ENCODE measurements around the gene C10orf105. TPM values are rescaled to one million over a fixed set of nuclear protein-coding genes. Genes with fewer than 3 reads are reported as not detected.

The C10orf105 gene
- total RNA-seq, 1 donor: under 0.01 TPM

DNA sequence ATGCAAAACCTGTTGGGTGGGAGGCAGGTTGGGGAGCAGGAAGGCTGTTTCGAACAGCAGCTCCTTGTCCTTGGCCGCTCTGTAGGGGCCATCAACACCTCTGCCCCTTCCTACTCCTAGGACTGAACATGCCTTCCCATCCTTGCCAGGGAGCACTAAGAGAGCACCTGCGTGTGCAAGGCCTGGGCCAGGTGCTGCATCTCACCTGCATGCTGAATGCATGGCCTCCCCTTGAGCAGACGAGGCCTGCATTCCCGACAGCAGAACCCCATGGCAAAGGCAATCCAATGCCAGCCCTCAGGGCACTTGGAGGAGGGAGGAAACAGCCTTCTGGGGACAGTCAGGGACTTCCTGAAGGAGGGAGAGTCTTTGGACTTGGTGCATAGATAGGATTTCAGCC is 42.7 kb upstream of the C10orf105 start:
- no peak overlapping the region for H2AFZ ChIP-seq (ENCODE audit: low read length)
- no peaks in the 10 kb centered on the region for H3K27me3 ChIP-seq (ENCODE audit: insufficient read depth, low read length)
- peaks cover 11% of the 10 kb centered on the region for H4K20me1 ChIP-seq (ENCODE audit: insufficient read depth, low read length)
- H3K4me2 ChIP-seq (ENCODE audit: insufficient read depth, low read length): no peak overlapping the region
- H3K4me3 ChIP-seq (ENCODE audit: insufficient read depth, low read length): no peak overlapping the region
- peaks cover 6% of the 10 kb centered on the region for H3K79me2 ChIP-seq (ENCODE audit: insufficient read depth, low read length)
- no peak overlapping the region for H3K27ac ChIP-seq (ENCODE audit: low read depth, low read length)
- H3K36me3 ChIP-seq (ENCODE audit: insufficient read depth, low read length): peaks cover 21% of the 10 kb centered on the region
- peaks cover 37% of the 10 kb centered on the region for H3K4me1 ChIP-seq (ENCODE audit: insufficient read depth, low read length)
- no peaks in the 10 kb centered on the region for H3K9me3 ChIP-seq (ENCODE audit: low read depth, low read length)
- TF ChIP-seq, protein P1, sequence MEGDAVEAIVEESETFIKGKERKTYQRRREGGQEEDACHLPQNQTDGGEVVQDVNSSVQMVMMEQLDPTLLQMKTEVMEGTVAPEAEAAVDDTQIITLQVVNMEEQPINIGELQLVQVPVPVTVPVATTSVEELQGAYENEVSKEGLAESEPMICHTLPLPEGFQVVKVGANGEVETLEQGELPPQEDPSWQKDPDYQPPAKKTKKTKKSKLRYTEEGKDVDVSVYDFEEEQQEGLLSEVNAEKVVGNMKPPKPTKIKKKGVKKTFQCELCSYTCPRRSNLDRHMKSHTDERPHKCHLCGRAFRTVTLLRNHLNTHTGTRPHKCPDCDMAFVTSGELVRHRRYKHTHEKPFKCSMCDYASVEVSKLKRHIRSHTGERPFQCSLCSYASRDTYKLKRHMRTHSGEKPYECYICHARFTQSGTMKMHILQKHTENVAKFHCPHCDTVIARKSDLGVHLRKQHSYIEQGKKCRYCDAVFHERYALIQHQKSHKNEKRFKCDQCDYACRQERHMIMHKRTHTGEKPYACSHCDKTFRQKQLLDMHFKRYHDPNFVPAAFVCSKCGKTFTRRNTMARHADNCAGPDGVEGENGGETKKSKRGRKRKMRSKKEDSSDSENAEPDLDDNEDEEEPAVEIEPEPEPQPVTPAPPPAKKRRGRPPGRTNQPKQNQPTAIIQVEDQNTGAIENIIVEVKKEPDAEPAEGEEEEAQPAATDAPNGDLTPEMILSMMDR (IDR thresholded peaks at IDR 0.05; ENCODE audit: extremely low read depth, low read depth, low read length): no peak
- DNase-seq (ENCODE audit: insufficient read length, low spot score, missing footprints): no peak

DNA sequence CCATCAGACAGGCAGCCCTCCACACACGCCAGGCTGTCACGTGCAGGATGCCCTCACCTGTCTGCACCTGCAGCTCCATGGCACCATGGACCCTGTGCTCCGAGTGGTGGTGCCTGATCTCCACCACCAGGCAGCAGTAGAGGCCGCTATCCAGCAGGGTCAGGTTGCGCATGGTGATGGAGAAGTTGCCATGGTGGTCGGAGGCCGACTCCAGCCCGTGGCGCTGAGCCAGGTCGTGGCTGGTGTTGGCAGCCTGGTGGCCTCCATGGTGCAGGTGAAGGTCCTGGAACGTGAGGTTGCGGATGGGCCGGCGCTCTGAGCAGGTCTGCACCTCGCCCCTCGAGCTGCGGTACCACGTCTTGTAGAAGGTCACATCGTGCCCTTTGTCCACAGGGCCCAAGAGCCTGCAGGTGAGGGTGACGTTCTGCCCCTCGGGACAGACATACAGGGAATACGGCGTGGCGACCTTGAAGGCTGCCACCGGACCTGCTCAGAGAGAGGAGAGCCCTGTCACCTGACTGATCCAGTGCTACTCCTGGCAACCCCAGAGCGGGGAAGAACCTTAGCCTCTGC is 42.0 kb upstream of the C10orf105 start:
- Histone ChIP-seq H2AFZ (ENCODE audit: low read length) (no peak overlapping the region), H3K27me3 (ENCODE audit: insufficient read depth, low read length) (no peaks in the 10 kb centered on the region), H4K20me1 (ENCODE audit: insufficient read depth, low read length) (peaks cover 11% of the 10 kb centered on the region), H3K79me2 (ENCODE audit: insufficient read depth, low read length) (peaks cover 6% of the 10 kb centered on the region), H3K36me3 (ENCODE audit: insufficient read depth, low read length) (peaks cover 21% of the 10 kb centered on the region), H3K4me2 (ENCODE audit: insufficient read depth, low read length) (no peak overlapping the region), H3K4me1 (ENCODE audit: insufficient read depth, low read length) (peaks cover 31% of the 10 kb centered on the region), H3K9me3 (ENCODE audit: low read depth, low read length) (no peaks in the 10 kb centered on the region), H3K27ac (ENCODE audit: low read depth, low read length) (no peak overlapping the region), H3K4me3 (ENCODE audit: insufficient read depth, low read length) (no peak overlapping the region)
- DNase-seq (ENCODE audit: insufficient read length, low spot score, missing footprints): peak; percentile 57
- TF ChIP-seq, protein P1 (IDR thresholded peaks at IDR 0.05; ENCODE audit: extremely low read depth, low read depth, low read length): no peak

DNA sequence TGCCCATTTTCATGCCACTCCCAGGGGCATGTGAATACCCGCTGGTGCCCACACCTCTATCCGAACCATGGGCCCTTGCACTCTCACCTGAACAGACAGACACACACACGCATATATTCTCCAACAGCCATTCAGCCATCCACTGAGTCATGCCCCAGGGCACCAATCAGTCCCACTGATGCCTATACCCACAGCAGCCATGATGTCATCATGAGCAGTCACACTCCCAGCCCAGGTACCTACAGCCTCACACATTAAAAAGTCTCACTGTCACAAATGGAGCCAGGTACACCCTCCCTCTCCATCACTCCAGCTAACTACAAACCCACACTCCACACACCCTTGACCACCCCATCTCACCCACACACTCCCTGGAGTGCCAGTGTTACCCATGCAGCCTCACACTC is 41.5 kb upstream of the C10orf105 start:
- Histone ChIP-seq H4K20me1 (ENCODE audit: insufficient read depth, low read length) (peaks cover 11% of the 10 kb centered on the region), H3K4me1 (ENCODE audit: insufficient read depth, low read length) (peaks cover 27% of the 10 kb centered on the region), H3K79me2 (ENCODE audit: insufficient read depth, low read length) (peaks cover 4% of the 10 kb centered on the region), H3K27me3 (ENCODE audit: insufficient read depth, low read length) (no peaks in the 10 kb centered on the region), H3K4me3 (ENCODE audit: insufficient read depth, low read length) (no peak overlapping the region), H3K9me3 (ENCODE audit: low read depth, low read length) (no peaks in the 10 kb centered on the region), H3K27ac (ENCODE audit: low read depth, low read length) (no peak overlapping the region), H2AFZ (ENCODE audit: low read length) (no peak overlapping the region), H3K36me3 (ENCODE audit: insufficient read depth, low read length) (peaks cover 21% of the 10 kb centered on the region), H3K4me2 (ENCODE audit: insufficient read depth, low read length) (no peak overlapping the region)
- peak; percentile 72 for DNase-seq (ENCODE audit: insufficient read length, low spot score, missing footprints)
- TF ChIP-seq, protein P1 (IDR thresholded peaks at IDR 0.05; ENCODE audit: extremely low read depth, low read depth, low read length): no peak

DNA sequence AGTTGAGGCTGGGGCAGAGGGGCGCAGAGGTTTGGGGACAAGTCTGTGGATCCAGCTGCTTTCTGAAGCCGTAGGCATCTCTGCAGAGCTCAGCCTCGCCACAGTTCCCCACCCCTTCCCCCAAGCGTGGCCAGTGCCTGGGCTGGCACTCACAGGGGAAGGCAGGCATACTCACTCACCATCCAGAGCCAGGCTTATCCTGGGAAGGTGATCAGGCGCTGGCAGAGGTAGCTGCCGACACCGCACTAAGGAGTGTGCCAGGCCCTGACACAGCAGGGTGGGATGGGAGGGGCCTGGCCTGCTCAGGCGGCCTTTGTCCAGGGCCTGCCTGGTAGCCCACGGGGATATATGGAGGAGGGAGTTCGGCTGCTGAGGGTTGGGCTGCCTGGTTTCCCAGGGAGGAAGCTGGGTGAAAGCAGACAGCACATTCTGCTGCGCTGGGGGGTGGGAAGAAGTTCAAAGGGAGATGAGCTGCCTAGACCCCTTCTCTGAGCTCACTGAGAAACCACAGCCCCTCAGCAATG is 37.9 kb upstream of the C10orf105 start:
- DNase-seq (ENCODE audit: insufficient read length, low spot score, missing footprints): peak; percentile 66

More for the DNA sequence above, 37.9 kb upstream of the C10orf105 start:
- Histone ChIP-seq H3K27ac (ENCODE audit: low read depth, low read length) (no peak overlapping the region), H3K36me3 (ENCODE audit: insufficient read depth, low read length) (peaks cover 31% of the 10 kb centered on the region), H3K79me2 (ENCODE audit: insufficient read depth, low read length) (peaks cover 4% of the 10 kb centered on the region), H3K4me1 (ENCODE audit: insufficient read depth, low read length) (no peaks in the 10 kb centered on the region), H3K9me3 (ENCODE audit: low read depth, low read length) (no peaks in the 10 kb centered on the region), H4K20me1 (ENCODE audit: insufficient read depth, low read length) (peaks cover 17% of the 10 kb centered on the region), H3K27me3 (ENCODE audit: insufficient read depth, low read length) (no peaks in the 10 kb centered on the region), H3K4me2 (ENCODE audit: insufficient read depth, low read length) (no peak overlapping the region), H3K4me3 (ENCODE audit: insufficient read depth, low read length) (no peak overlapping the region), H2AFZ (ENCODE audit: low read length) (no peak overlapping the region)
- TF ChIP-seq, protein P1 (IDR thresholded peaks at IDR 0.05; ENCODE audit: extremely low read depth, low read depth, low read length): no peak

All from osteoblast (primary cell).